GM19468 (cell line): ENCODE results near the gene PMIS2.

Experiments
- ATAC-seq: cut with Tn5 transposase; IDR thresholded peaks from one replicate; pipeline ENCODE4 v1.9.1; 2021; ENCODE audit warnings: mild to moderate bottlenecking, moderate library complexity, moderate number of reproducible peaks; ENCODE audit not compliant: unreplicated experiment; ENCODE audit errors: extremely low read depth

PMIS2 gene

DNA sequence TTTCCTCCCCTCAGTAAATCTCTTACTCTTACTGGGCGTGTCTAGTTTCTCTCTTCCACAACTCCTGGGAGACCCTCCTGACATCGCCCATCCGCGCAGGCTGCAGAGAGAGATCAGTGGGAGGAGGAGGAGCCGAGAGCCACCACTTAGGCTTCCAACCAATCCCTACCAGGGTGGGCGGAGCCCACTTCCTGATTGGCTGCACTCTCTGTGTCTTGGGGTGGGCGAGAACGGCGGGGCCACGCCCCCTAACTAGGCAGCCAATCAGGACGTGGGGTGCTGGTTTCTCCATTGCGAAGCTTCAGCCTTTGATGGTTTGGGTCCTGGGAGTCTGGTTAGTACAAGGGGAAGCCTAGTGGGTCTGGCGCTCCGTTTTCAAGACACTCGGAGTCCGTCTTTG lies at the start of gene PMIS2:
PMIS2 (plus strand) TSS at position 326 of the 400 bp plus-strand sequence. CDS start 87 bp downstream, outside the sequence.
- ATAC-seq: no peak

- ATAC-seq: no peak
Measured at GRCh38 chr19:35539314-35539713, 46.7 kb upstream of the PMIS2 start.

GRCh38 chr19:35539850-35540249 lies 46.1 kb upstream of the PMIS2 start:
- ATAC-seq: no peak

DNA sequence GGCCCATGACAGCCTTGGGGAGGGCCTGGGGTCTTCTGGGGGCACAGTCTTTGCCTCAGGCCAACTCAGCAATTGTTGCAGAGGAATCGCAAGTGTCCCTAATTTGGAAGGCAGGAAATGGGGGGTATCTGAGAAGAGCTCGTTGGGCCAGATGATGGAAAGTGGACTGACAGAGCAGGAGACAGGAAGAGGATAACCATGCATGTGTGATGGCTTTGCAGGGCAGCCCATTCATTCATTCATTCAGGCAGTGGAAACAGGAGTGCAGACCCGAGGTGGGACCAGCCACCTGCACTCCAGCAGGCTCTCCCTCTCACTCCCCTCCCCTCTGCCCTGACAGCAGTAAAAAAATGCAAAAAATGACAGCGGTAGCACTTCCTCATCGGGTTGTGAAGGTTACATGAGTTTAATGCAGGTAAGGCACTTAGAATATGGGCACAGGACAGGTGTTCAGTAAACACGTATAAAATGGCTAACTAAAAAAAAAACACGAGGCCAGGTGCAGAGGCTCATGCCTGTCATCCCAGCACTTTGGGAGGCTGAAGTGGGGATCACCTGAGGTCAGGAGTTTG lies 45.5 kb upstream of the PMIS2 start:
- no peak for ATAC-seq

GRCh38 chr19:35542209-35542608 lies 43.8 kb upstream of the PMIS2 start:
- ATAC-seq: no peak

DNA sequence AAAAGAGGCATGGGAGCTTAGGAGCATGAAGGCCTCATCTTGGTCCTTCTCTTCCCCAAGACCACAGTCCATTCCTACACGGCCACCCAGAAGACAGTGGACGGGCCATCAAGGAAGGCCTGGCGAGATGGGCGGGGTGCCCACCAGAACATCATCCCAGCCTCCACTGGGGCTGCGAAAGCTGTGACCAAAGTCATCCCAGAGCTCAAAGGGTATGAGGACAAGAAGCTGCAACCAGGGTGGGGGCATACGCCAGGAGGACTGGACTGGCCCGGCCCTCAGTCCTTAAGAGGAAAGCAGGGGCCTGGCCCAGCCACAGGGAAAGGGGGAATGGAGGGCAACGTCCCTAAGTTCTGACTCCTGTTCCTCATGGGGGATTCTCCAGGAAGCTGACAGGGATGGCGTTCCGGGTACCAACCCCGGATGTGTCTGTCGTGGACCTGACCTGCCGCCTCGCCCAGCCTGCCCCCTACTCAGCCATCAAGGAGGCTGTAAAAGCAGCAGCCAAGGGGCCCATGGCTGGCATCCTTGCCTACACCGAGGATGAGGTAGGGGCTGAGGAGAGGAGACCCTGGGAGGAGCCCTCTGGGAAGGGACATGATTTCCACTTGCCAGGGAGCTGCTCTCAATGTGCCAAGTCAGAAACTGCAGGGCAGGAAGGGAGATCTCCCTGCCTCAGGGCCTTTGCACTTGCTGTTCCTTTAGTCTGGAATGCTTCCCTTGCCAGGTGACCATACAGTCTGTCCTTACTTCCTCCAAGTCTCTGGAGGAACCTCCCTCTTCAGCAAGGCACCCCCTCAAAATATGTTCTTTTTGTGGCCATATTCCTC lies 42.5 kb upstream of the PMIS2 start:
- ATAC-seq: no peak

- ATAC-seq: no peak
Measured at GRCh38 chr19:35544110-35544802, 41.7 kb upstream of the PMIS2 start.

DNA sequence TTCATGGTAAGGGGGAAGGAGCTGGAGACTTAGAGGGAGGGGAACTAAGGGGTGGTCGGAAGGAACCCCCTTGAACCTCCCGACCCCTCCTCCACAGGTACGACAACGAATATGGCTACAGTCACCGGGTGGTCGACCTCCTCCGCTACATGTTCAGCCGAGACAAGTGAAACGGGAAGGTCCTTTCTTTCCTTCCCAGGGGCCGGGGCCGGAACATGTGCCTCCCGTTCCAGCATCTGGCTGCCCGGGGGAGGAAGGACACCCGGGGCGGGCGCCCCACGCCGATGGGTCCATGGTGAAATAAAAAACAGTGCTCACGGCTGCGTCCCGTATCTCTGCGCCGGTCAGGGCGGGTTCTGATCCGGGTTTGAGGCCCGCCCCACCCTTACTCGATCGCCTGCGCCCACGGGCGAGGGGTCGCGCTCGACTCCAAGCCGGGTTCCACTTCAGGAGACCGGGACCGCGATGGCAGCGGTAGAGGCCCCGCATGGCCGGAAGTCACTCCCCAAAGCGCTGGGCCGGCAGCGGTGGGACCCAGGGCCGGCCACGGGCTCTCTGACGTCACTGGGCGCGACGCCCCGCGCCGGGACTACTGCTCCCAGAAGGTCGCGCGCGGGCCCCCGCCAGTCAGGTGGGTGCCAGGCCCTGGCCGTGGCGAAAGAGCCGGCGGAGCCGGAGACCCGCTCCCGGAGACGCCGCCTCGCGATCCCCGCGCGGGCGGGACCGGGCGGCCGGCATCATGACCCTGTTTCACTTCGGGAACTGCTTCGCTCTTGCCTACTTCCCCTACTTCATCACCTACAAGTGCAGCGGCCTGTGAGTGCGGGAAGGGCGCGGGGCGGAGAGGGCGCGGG lies 40.7 kb upstream of the PMIS2 start, which contains the start of gene TMEM147:
TMEM147 (plus strand) TSS at position 626 of the 854 bp plus-strand sequence; CDS start at position 740, 114 bp downstream.
- peak; percentile 52 for ATAC-seq

- no peak for ATAC-seq
Measured at GRCh38 chr19:35545855-35546381, 40.1 kb upstream of the PMIS2 start.

DNA sequence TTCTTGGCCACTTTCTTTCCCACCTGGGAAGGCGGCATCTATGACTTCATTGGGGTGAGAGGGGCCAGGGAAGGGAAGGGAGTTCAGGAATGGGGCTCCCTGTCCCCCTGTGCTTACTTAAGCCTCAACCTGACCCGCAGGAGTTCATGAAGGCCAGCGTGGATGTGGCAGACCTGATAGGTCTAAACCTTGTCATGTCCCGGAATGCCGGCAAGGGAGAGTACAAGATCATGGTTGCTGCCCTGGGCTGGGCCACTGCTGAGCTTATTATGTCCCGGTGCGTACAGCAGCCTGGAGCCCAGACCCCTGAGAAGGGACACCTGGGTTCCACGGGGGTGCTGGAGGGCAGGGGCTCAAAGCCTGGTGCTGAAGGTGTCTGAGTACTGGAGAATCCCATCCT lies 39.4 kb upstream of the PMIS2 start:
- no peak for ATAC-seq

GRCh38 chr19:35549174-35549788 lies 36.7 kb upstream of the PMIS2 start:
- no peak for ATAC-seq

DNA sequence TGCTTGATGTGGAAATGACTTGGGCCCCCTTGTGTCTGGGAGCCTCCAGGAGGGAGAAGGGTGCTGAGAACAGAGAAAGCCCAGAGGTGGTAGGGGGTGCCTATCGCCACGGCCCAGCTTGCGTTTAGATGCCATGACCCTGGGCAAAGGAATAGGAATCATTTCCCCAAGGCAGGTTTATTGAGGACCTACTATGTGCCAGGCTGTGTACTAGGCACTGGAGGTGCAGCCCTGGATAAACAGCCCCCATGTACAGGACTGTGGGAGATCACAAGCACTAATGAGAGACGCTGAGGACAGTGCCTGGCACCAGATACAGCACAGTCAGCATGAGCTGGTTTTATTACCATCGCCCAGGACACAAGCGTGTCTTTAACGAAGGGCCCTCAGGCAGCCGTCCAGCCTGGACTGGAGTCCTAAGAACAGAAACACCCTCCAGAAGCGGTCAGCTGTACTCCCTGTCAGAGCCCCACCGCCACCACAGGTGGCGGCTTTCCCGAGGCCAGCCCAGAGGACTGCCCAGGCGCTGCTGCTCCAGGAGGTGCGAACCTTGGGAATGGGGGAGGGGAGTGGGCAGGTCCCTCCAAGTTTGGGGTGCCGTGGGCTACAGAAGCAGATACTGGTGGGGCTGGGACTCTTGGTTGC lies 36.0 kb upstream of the PMIS2 start:
- ATAC-seq: no peak

- ATAC-seq: no peak
Measured at GRCh38 chr19:35551091-35551810, 34.7 kb upstream of the PMIS2 start.

GRCh38 chr19:35552534-35553384 lies 33.2 kb upstream of the PMIS2 start:
- no peak for ATAC-seq

GRCh38 chr19:35553385-35554000 lies 32.5 kb upstream of the PMIS2 start:
- ATAC-seq: no peak

DNA sequence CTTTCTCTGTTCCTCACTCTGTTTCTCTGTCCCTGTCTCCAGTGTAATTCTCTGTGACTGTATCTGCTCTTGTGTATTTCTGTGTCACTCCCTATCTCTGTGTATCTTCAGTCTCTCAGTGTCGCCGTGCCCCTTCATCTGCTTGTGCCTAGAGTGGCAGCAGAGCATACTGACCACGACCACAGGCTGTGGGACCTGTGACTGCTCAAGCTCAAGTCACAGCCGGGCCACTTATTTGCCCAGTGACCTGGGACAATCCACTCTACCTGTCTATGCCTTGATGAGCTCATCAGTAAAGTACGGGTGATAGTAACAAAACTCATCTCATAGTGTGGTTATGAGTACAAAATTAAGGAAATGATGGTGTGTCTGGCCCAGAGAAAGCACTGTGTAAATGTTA lies 31.9 kb upstream of the PMIS2 start:
- ATAC-seq: no peak
